Stimulated activated CD8-positive, alpha-beta memory T cell treated with anti-CD3 and anti-CD28 coated beads, Interleukin-7, amount 100 ng/mL, for 4 hours (primary cell): ENCODE measurements around the gene CRYGA.

Experiments
- DNase-seq, 2 donors: peaks; one replicate each; pipeline ENCODE4 v3.0.0-alpha.2; 2020; ENCODE audit warnings: low read depth in 2 of 2

CRYGA gene, protein sequence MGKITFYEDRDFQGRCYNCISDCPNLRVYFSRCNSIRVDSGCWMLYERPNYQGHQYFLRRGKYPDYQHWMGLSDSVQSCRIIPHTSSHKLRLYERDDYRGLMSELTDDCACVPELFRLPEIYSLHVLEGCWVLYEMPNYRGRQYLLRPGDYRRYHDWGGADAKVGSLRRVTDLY

DNA sequence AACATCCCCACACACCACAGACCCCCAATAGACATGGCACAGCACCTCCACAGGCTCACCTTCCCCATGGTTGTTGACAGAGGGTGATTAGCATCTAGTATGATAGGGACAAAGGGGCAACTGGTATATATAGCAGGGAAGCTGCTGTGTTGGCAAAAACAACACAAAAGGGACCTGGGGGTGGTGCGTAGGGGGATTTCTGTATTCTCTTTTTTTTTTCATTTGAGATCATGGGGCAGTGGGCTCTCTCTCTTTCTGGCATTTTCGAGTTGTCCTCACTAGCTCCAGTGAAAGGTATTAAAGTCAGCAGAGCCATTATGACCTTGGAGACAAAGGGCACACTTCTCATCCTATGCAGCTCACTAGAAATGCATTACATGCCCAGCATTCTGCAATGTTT lies at the start of gene CRYGA:
CRYGA (minus strand) TSS at position 101 of the 400 bp plus-strand sequence; CDS start at position 68, 33 bp downstream.
- no peak for DNase-seq

DNA sequence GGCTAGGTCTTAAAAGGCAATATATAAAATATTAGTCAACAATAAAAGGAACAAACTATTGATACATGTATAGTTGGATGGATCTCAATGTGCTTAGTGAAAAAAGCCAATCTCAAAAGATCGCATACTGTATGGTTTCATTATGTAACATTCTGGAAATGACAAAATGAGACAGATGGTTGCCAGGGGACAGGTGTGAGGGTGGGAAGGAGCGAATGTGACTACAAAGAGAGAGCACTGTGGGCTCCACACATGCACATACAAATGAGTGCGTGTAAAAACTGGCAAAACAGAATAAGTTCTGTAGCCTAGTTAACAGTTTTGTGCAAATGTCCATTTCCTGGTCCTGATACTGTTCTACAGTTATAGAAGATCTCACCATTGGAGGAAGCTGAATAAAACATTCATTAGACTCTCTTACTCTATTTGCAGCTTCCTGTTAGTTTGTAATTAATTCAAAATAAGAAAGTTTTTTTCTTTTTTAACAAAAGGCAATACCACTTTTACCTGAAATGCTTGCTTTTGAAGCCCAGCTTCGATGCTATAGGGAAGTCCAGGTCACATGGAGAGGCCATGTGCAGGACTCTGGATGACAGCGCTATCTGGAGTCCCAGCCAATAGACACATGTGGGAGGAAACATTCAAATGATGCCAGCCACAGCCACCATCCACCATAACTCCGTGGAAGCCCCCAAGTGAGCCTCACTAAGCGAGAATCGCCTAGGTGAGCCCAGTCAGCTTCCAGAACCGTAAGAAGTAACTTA lies 47.5 kb upstream of the CRYGA start:
- no peak for DNase-seq

DNA sequence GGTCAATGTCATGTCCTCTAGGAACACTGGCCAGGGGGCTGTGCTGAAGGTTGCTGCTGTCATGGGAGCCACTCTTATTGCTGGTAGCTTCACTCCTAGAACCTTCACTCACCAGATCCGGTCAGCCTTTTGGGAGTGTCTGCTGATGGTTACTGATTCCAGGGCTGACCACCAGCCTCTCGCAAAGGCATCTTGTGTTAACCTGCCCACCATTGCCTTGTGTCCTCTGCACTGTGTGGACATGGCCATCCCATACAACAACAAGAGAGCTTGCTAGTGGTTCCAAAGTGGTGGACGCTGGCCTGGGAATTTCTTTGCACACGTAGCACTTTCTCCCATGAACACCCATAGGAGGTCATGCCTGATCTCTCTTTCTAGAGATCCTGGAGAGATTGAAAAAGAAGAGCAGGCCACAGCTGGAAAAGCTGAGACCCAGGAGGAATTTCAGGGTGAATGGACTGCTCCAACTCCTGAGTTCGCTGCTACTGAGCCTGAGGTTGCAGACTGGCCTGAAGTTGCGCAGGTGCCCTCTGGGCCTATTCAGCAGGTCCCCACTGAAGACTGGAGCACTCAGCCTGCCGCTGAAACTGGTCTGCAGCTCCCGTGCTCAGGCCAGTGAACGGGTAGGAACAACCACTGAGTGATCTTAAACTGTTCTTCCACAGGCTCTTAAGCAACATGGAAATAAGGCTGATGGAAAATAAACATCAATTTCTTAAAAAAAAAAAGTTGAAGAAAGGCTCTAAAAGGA lies 45.1 kb upstream of the CRYGA start:
- DNase-seq = no peak

DNA sequence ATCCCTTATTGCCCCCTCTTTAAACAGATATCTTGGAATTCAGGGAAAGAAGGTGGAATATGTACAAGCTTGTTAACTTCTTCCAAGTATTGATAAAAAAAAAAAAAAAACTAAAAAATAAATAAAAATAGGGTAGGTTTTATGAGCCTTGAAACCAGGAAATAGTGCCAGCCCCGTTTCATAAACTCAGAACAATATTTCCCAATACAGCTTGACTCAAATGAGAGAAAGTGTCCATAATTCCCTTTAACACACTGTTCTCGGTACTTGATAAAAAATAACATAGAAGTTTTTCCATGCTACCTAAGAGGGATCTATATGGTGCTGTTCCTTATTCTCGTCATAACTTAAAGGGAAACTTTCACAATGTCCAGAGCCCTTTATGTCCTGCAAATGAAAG lies 44.4 kb upstream of the CRYGA start:
- no peak for DNase-seq

DNA sequence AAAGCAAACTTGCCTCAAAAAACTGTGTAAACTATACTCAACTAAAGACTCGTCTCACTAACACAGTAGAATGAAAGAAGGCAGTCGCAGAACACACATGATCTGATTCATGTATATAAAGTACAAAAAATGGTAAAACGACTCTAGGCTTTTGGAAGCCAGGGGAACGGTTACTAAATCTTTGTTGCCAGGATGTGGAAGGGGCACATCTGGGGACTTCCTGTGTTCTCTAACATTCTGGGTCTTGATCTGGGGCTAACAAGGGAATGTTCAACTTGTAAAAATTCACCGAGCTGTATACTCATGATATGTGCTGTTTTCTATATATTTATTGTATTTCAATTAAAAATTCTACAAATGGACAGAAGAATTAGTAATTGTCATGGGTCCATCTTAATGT lies 40.8 kb upstream of the CRYGA start:
- no peak for DNase-seq

DNA sequence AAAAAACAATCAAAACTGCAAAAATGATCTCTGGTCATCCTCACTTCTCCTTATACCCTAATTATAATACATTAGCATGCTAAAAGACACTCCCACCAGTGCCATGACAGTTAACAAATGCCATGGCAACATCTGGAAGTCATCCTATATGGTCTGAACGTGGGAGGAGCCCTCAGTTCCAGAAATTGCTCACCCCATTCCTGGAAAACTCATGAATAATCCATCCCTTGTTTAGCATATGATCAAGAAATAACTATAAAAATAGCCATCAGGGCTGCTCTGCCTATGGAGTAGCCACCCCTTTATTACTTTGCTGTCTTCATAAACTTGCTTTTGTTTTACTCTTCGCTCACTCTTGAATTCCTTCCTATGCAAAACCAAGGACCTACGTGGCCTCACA lies 32.1 kb upstream of the CRYGA start:
- DNase-seq = no peak

DNA sequence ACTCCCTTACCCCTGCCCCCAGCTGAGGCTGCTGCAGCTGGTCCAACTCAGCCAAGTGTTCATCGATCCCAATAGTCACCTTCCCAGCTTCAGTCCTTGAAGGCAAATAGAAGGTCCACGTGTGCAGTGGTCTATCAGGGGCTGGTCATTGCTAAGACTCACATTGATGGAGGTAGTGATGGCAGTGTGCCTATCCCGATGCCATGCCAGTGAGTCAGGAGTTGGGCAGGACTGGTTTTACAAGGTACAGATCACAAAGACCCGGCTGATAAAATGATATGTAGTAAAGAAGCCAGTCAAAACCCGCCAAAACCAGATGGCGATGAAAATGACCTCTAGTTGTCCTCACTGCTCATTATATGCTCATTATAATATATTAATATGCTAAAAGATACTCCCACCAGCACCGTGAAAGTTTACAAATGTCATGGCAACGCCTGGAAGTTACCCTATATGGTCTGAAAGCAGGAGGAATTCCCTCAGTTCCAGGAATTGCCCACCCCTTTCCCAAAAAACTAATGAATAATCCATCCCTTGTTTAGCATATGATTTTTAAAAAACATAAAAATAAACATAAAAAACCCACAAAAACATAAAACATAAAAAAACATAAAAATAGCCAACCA lies 29.3 kb upstream of the CRYGA start:
- DNase-seq = no peak

DNA sequence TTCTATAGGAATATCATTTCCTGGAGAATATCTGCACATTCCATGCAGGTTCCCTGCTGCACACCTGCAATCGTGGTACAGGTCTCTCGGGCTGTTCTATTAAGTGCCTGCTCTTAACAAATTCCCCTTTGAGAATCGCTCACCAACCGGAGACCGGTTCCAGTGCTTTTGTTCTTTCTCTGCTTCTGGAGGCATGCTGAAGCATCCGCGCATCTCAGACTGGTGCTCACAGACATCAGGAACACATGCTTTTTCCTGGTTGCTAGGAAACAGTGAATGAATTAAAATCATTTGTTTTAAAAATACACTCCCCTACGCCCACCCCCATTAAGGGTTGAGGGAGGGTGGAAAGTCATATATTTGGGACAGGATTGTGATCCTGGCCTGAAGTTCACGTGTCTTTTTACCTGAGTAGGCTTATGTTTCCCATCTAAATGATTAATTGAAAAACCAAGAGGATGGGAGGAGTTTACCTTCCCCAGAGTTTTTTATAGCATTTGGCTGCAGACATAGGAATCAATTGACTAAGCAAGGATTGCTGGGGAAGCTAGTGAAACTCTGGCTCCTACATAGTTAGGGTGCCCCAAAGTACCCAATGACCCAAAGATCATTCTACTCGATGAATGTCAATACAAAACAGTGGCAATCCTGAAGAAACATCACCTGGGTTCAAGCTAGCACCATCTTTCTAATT lies 26.6 kb upstream of the CRYGA start, which contains the start of gene C2orf80:
C2orf80 (minus strand) TSS at position 221 of the 694 bp plus-strand sequence. CDS start 3,044 bp downstream, outside the sequence.
- DNase-seq = no peak

DNA sequence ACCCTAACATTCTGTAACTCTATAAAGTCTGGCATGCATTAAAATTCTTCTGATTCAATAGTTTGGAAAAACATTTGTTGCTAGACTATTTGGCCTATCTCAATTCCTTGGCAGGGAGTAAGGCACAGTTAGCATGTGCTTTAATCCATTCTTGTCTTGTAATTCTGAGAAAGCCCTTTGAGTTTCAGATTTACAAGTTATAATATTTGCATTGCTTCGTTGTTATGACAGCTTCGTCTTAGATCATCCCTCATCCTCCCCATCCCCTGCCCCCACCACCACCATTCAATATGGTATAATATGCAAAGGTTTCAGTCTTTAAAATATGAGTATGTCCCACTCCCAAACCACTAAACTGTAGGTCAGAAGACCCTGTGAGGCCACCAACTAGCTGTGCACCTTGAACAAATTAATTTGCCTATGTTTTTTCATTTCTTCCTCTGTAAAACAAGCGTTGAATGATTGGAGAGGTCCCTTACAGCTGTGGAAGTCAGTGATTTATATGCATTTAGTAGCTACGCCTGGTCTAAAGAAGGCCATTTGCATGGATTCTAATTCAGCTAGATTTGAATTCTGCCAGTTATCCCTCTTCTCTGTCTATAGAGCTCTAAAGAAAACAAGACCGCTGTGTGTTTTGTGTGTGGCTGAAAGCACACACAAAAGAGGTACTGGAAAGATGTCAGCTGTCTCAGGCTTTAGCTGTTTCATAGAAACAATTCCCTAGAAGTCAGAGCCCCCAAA lies 25.9 kb upstream of the CRYGA start:
- no peak for DNase-seq

DNA sequence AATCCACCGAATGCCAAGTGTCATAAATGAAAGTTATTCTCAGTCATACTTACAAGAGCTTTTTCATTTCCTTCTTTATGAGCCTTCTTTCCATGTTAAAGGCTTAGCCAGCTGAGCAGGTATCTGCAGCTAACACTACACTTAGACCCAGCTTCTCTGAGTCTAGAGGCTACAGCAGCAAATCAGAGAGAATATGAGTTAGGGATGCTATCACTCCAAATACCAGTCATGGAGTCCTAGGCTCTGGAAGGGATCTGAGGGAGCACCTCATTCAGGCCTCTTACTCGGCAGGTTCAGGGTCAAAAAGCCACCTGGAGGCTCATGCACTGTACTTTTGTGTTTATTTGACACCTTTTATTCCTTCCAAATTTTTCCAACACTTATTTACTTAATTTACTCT lies 23.5 kb upstream of the CRYGA start:
- no peak for DNase-seq

DNA sequence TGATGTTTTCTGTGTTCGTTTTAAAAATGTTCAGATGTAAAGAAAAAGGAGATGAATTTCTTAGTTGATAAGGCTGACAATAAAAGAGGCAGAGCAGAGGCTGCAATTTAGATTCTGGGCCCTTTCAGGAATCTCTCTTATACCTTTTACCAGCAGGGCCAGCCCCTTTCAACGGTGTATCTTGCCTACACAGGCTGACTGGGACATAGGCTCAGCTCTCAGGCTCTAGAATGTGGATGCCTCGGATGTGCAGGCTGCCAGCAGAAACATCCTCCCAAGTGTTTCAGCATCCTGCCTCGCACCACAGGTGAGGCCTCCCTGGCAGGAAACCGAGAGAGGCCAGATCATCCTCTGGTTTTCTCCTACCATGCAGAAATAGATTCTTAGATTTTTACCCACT lies 23.1 kb upstream of the CRYGA start:
- no peak for DNase-seq

DNA sequence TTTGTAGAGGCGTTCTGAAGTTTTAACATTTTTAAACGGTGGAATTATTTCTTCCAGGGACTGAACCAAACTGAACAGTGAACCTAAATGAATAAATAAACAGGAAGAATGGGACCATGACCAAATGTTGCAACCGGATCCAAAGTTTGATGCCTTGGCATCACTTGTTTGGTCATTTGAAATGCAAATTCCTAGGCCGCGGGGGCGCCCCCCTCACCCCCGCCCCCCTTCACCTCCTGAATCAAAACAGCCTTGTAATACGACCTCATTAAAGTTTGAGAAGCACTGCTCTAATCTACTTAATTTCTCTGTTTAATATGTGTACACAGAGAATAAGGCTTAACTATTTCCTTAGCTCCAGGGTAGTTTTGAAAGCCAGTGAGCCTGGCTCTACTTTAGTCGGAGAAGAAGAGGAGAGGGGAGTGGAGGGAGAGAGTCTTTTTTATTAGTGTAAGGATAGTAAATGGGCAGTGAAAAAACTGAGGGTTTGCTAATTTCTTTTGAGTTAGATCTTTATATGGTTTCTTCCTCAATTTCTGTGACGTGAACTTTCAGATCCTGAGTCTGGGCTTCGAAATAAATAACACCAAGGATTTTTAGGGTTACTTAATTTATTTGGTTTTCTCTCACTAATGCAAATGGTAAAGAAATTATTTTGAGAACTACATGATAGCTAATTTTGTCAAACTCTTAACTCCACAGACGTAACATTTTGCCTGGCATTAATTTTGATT lies 20.8 kb upstream of the CRYGA start:
- no peak for DNase-seq

DNA sequence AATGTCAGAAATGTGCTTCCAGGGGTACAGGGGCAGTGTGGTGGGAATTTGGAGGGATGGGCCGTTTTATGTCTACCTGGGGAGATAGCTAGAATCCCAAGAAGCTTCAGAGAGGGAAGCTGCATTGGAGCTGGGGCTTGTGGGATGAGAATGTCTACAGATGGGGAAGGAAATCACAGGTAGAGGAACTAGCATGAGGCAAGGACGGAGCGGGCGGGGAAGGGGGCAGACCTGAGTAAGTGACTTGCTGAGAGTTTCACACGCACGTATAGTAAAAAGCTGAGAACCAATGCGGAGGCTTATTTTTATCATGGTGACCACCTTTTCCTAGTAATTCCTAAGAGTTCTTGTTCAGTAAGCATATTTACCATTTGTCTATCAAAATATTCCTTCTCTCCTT lies 20.1 kb upstream of the CRYGA start:
- no peak for DNase-seq

DNA sequence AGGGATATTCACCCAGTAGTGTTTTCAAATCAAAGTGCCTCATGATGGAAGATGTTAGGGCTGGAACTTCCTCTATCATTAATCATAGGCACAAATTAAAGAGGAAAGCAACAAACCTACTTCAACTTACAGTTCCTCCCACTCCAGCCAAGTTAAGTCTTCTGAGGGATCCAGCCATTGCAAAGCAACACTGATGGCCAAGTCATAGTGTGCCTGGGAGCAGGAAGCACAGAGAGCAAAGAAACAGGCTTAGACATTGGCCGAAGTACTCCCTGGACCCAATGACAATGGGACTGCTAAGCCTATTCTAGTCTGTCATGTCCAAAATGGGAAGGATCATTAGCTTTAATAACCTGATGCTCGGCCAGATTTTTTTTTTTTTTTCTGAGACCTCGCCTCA lies 19.4 kb upstream of the CRYGA start:
- DNase-seq = no peak

DNA sequence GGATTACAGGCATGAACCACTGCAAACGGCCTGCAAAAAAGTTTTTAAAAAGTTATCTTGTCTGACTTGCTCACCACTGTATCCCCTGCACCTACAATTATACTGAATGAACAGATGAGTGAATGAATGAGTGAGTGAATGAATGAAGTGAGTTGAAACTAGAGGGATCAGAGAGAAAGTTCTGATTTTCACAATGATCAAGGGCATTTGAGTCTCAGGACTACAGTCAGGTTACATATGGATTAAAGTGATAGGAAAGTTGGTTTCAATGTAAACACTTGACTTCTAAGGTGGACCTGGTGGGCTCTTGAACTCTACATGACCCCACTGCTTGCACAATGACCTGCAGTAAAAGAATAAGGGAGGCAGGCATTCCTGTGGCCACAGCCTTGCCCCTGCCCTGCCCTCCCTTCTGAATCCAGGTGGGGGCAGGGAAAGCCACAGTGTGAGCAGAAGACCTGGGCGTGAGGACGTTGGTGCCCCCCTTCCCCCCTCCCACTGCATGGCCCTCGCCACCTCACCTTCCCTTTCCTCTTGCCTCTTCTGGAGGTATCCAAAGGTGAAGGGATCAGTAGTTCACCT lies 15.7 kb upstream of the CRYGA start:
- no peak for DNase-seq

DNA sequence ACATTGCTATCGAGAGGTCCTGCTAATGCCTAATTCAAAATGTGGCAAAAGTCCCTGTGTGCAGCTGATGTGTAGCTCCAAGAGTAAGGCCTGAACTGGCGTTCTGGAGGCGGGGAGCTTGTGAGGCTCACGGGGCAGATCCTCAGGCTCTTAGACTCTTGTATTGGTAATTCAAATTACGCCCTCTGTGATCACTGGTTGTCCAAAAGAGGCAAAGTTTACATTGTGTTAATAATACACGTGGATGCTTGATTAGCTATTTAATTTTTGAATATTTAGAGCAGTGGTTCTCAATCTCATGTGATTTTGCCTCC lies 12.4 kb upstream of the CRYGA start:
- no peak for DNase-seq

DNA sequence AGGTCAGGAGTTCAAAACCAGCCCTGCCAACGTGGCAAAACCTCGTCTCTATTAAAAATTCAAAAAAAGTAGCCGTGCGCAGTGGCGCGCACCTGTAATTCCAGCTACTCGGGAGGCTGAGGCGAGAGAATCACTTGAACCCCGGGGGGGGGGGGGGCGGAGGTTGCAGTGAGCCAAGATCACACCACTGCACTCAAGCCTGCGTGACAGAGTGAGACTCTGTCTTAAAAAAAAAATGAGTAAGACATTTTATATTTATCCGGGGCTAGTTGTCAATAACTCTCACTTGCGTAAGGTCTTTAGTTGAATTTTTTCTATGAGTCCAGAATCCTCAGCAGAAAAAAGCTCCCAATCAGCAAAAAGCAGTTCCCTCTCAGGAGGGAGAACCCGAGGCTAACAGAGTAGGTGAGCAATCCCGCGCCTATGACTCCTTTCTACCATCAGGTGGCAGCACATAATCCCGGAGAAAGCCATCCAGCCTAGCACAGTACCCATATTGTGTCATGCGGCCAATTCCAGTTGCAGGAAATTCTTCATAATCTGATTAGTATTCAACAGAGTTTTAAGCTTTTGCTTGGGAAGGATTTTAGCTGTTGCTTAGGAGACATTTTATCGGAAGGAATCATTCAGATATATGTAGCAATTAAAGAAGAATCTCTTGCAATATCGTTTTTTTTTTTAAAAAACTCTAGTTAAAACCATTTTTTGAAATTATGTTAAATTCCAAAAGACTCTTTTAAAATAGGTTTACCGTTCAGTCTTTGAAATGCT lies 11.9 kb upstream of the CRYGA start:
- peak; percentile 24 to 31 for DNase-seq

DNA sequence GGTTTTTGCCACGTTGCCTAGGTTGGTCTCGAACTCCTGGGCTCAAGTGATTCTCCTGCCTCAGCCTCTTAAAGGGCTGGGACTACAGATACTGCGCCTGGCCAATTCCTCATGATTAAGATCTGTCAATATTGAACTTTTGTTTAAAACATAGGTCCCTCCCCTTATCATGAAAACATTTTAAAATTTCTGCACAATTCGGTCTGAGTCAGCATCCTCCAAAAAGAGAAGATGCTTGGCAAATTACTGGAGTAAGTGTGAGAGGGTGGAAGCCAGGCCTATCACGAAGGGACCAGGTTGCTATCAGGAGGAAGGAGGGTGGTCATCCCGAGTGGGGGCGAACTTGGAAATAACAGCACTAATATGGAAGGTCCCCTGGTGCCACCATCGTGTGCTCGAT lies 10.8 kb upstream of the CRYGA start:
- DNase-seq = no peak

DNA sequence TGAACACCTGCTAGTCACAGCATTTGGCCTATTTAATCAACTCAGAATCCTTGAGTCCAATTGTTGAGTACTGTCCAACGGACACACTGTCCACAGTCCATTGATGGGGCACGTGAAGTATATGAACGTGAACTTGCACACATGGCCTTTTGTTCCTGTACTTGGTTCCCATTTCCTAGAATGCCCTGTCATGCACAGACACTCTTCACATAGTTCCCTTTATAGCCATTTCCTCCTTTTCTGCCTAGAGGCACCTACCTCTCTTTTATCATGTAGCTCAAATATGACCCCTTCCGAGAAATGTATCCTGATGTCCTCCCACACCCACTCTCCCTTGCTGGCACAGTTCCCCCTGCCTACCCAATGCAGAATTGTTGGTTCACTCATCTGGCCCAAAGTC lies 8.7 kb upstream of the CRYGA start:
- DNase-seq = no peak
